DND-41 (cell line): ENCODE measurements around the gene PLCL1.

Experiments used
- ATAC-seq: fragments of 200-7000 bp; cut with Tn5 transposase; 3 replicates; pipeline ENCODE4 v1.9.1; 2021; ENCODE audit warnings: low read depth; ENCODE audit not compliant: insufficient read depth
- DNase-seq: peaks from one replicate; pipeline ENCODE4 v3.0.0-alpha.2; 2020
- H2AFZ ChIP-seq: 2 replicates; pipeline ENCODE4 v1.6.0; 2012; ENCODE audit warnings: low read depth, low read length
- H3K27ac ChIP-seq: 2 replicates; pipeline ENCODE4 v1.5.1; 2012; ENCODE audit warnings: low read length, inconsistent platforms
- H3K27me3 ChIP-seq: fragments of 200-600 bp; sonication (generic); 2 replicates; pipeline ENCODE4 v1.6.0; 2012; ENCODE audit warnings: low read length, mild to moderate bottlenecking, inconsistent platforms; ENCODE audit not compliant: insufficient read depth, poor library complexity
- H3K36me3 ChIP-seq: 2 replicates; pipeline ENCODE4 v1.5.1; 2012; ENCODE audit warnings: low read length, inconsistent platforms; ENCODE audit not compliant: insufficient read depth
- H3K4me1 ChIP-seq: 2 replicates; pipeline ENCODE4 v1.5.1; 2012; ENCODE audit warnings: mild to moderate bottlenecking, low read length; ENCODE audit not compliant: insufficient read depth
- H3K4me2 ChIP-seq: 2 replicates; pipeline ENCODE4 v1.6.0; 2012; ENCODE audit warnings: mild to moderate bottlenecking, moderate library complexity, low read length, inconsistent platforms; ENCODE audit not compliant: insufficient read depth
- H3K4me3 ChIP-seq, 2 experiments: fragments of 200-600 bp in 1 of 2; shearing (Covaris generic) in 1 of 2; 2 replicates each; pipeline ENCODE4 v1.5.1; 2012 to 2016; ENCODE audit warnings: inconsistent platforms in 2 of 2, low read length in 2 of 2, mild to moderate bottlenecking in 2 of 2, low read depth in 1 of 2, moderate library complexity in 1 of 2
- H3K79me2 ChIP-seq: 2 replicates; pipeline ENCODE4 v1.6.0; 2012; ENCODE audit warnings: low read length, inconsistent platforms; ENCODE audit not compliant: insufficient read depth
- H3K9ac ChIP-seq: 2 replicates; pipeline ENCODE4 v1.6.0; 2012; ENCODE audit warnings: low read depth, mild to moderate bottlenecking, inconsistent platforms, low read length, moderate library complexity
- H3K9me3 ChIP-seq: 2 replicates; pipeline ENCODE4 v1.5.1; 2012; ENCODE audit warnings: low read length, moderate library complexity, mild to moderate bottlenecking, inconsistent platforms; ENCODE audit not compliant: insufficient read depth, severe bottlenecking
- H4K20me1 ChIP-seq: 2 replicates; pipeline ENCODE4 v1.6.0; 2012; ENCODE audit warnings: low read length; ENCODE audit not compliant: insufficient read depth
- CTCF ChIP-seq: IDR thresholded peaks from 2 replicates; pipeline ENCODE4 v1.5.1; 2012; ENCODE audit warnings: borderline replicate concordance, low read length, moderate library complexity, mild to moderate bottlenecking; ENCODE audit not compliant: poor library complexity, severe bottlenecking; ENCODE audit errors: extremely low read depth
- EZH2 ChIP-seq: IDR thresholded peaks from 3 replicates; pipeline ENCODE4 v1.6.1; 2012; ENCODE audit warnings: borderline replicate concordance, low read depth, mild to moderate bottlenecking, moderate library complexity, low read length, inconsistent platforms; ENCODE audit not compliant: severe bottlenecking

PLCL1 gene

GRCh38 chr2:197969391-197969893 is 165.0 kb downstream of the PLCL1 start:
- Histone ChIP-seq H3K79me2 (no peaks in the 10 kb centered on the region), H3K4me3 (no peak overlapping the region), H3K36me3 (no peaks in the 10 kb centered on the region), H3K9ac (no peak overlapping the region), H3K27me3 (no peaks in the 10 kb centered on the region), H4K20me1 (no peaks in the 10 kb centered on the region), H3K4me2 (no peak overlapping the region), H3K4me1 (no peaks in the 10 kb centered on the region), H2AFZ (no peak overlapping the region), H3K9me3 (peaks cover under 1% of the 10 kb centered on the region), H3K27ac (no peak overlapping the region)
- DNase-seq = no peak
- TF ChIP-seq CTCF (no peak), EZH2 (no peak)
- no peak for ATAC-seq

- no peak for DNase-seq
- Histone ChIP-seq H3K9ac (no peak overlapping the region), H3K27ac (no peak overlapping the region), H3K36me3 (no peaks in the 10 kb centered on the region), H3K79me2 (no peaks in the 10 kb centered on the region), H3K4me2 (no peak overlapping the region), H3K4me3 (no peak overlapping the region), H3K4me1 (no peaks in the 10 kb centered on the region), H3K9me3 (no peaks in the 10 kb centered on the region), H4K20me1 (no peaks in the 10 kb centered on the region), H3K27me3 (no peaks in the 10 kb centered on the region), H2AFZ (no peak overlapping the region)
- TF ChIP-seq EZH2 (no peak), CTCF (no peak)
- ATAC-seq = no peak
Observed at GRCh38 chr2:197972061-197972460, 167.7 kb downstream of the PLCL1 start.

GRCh38 chr2:197972587-197972986 is 168.2 kb downstream of the PLCL1 start:
- H3K4me2 ChIP-seq = no peak overlapping the region
- no peak for ATAC-seq

More at GRCh38 chr2:197972587-197972986, 168.2 kb downstream of the PLCL1 start:
- Histone ChIP-seq H3K4me1 (no peaks in the 10 kb centered on the region), H2AFZ (no peak overlapping the region), H3K27me3 (no peaks in the 10 kb centered on the region), H3K36me3 (no peaks in the 10 kb centered on the region), H3K27ac (no peak overlapping the region), H4K20me1 (no peaks in the 10 kb centered on the region), H3K9ac (no peak overlapping the region), H3K9me3 (no peaks in the 10 kb centered on the region), H3K4me3 (no peak overlapping the region), H3K79me2 (no peaks in the 10 kb centered on the region)
- DNase-seq = no peak
- TF ChIP-seq CTCF = no peak
- TF ChIP-seq EZH2 = no peak
